CD4-positive, alpha-beta T cell treated with Interleukin-2 at 100 ng/mL for 4 hours (primary cell): ENCODE data around the gene NAT8L.

Experiments used
- DNase-seq: peaks from one replicate; pipeline ENCODE4 v3.0.0-alpha.2; 2020; ENCODE audit warnings: low spot score

Gene NAT8L

GRCh38 chr4:2046031-2046961 is 12.8 kb upstream of the NAT8L start:
- no peak for DNase-seq

GRCh38 chr4:2047031-2047660 is 12.0 kb upstream of the NAT8L start:
- DNase-seq = no peak

- DNase-seq = no peak
Measured at GRCh38 chr4:2047781-2048581, 11.1 kb upstream of the NAT8L start.

GRCh38 chr4:2048831-2049230 is 10.3 kb upstream of the NAT8L start:
- no peak for DNase-seq

GRCh38 chr4:2049381-2049780 is 9.7 kb upstream of the NAT8L start:
- DNase-seq = no peak

GRCh38 chr4:2049811-2050210 is 9.3 kb upstream of the NAT8L start:
- no peak for DNase-seq

- no peak for DNase-seq
Measured at GRCh38 chr4:2051086-2051485, 8.0 kb upstream of the NAT8L start.

GRCh38 chr4:2054217-2054616 is 4.9 kb upstream of the NAT8L start:
- no peak for DNase-seq

GRCh38 chr4:2057382-2058065 is 1.6 kb upstream of the NAT8L start:
- no peak for DNase-seq

- DNase-seq = no peak
Measured at GRCh38 chr4:2058264-2059045, 672 bp upstream of the NAT8L start.

- no peak for DNase-seq
Measured at GRCh38 chr4:2059726-2060602, 837 bp downstream of the NAT8L start.

- DNase-seq = no peak
Measured at GRCh38 chr4:2060611-2061185, 1.6 kb downstream of the NAT8L start.

GRCh38 chr4:2061186-2062131 is 2.3 kb downstream of the NAT8L start:
- DNase-seq = no peak

- DNase-seq = no peak
Measured at GRCh38 chr4:2062168-2062807, 3.2 kb downstream of the NAT8L start.

- no peak for DNase-seq
Measured at GRCh38 chr4:2062808-2063524, 3.8 kb downstream of the NAT8L start.

- no peak for DNase-seq
Measured at GRCh38 chr4:2063557-2064275, 4.6 kb downstream of the NAT8L start.
